K562 (cell line): ENCODE results near the gene CLNK. TPM values are rescaled to one million over a fixed set of nuclear protein-coding genes. Genes with fewer than 3 reads are reported as not detected.
A peak's percentile ranks its signal among the peaks of the same experiment; 100 is the strongest.

Experiments used
- E2F3 ChIP-seq: fragments of 250-450 bp; sonication (Bioruptor Pico); IDR thresholded peaks from 2 replicates; pipeline ENCODE4 v1.4.0; 2020; ENCODE audit warnings: mild to moderate bottlenecking
- HES1 ChIP-seq: fragments of 450-650 bp; IDR thresholded peaks from 2 replicates; pipeline ENCODE4 v1.6.1; 2016; ENCODE audit warnings: low read depth, mild to moderate bottlenecking, moderate library complexity
- HNRNPLL ChIP-seq: fragments of 200-400 bp; formaldehyde crosslinking; IDR thresholded peaks from 2 replicates; pipeline ENCODE4 v1.6.1; 2017; ENCODE audit warnings: low read length, low read depth, mild to moderate bottlenecking; ENCODE audit not compliant: poor library complexity, severe bottlenecking
- MBD1 ChIP-seq: fragments of 250-450 bp; sonication (Bioruptor Pico); IDR thresholded peaks from 2 replicates; pipeline ENCODE4 v1.8.0; 2022; ENCODE audit warnings: inconsistent platforms
- MECOM ChIP-seq: fragments of 250-450 bp; sonication (Bioruptor Pico); IDR thresholded peaks from 2 replicates; pipeline ENCODE4 v1.8.0; 2022; ENCODE audit warnings: inconsistent platforms
- NELFE ChIP-seq: IDR thresholded peaks from 2 replicates; pipeline ENCODE4 v1.6.1; 2011; ENCODE audit warnings: mild to moderate bottlenecking; ENCODE audit not compliant: insufficient read depth, insufficient read length
- NR2C2 ChIP-seq, 2 experiments: fragments of 200-800 bp in 1 of 2; sonication (Bioruptor generic) in 1 of 2; sonication (generic) in 1 of 2; formaldehyde crosslinking in 1 of 2; IDR thresholded peaks; 2 replicates each; pipeline versions ENCODE4 v1.6.1 to v1.8.0; 2016 to 2022; ENCODE audit warnings: mild to moderate bottlenecking in 1 of 2, missing compliant biosample characterization in 1 of 2, missing genetic modification characterization in 1 of 2, missing genetic modification reagents in 1 of 2
- RNF219 ChIP-seq: fragments of 250-450 bp; sonication (Bioruptor Pico); IDR thresholded peaks from 2 replicates; pipeline ENCODE4 v1.5.0; 2022; ENCODE audit warnings: mild to moderate bottlenecking
- SNRNP70 ChIP-seq: fragments of 200-400 bp; formaldehyde crosslinking; optimal IDR thresholded peaks from 2 replicates; pipeline ENCODE3; 2017; ENCODE audit warnings: low read depth, low read length
- SOX6 ChIP-seq: fragments of 450-650 bp; IDR thresholded peaks from 2 replicates; pipeline ENCODE4 v1.6.1; 2014; ENCODE audit warnings: mild to moderate bottlenecking
- SRSF7 ChIP-seq: fragments of 200-400 bp; formaldehyde crosslinking; optimal IDR thresholded peaks from 2 replicates; pipeline ENCODE3; 2017; ENCODE audit warnings: mild to moderate bottlenecking, low read depth, low read length
- STAG1 ChIP-seq: sonication (generic); formaldehyde crosslinking; IDR thresholded peaks from 2 replicates; pipeline ENCODE4 v1.5.0; 2020; ENCODE audit warnings: missing genetic modification reagents, borderline replicate concordance
- YY1 ChIP-seq, 3 experiments: IDR thresholded peaks; 2 replicates each; pipeline ENCODE4 v1.6.1; 2011; ENCODE audit warnings: low read length in 2 of 3, mild to moderate bottlenecking in 2 of 3, moderate library complexity in 2 of 3, borderline replicate concordance in 1 of 3, control low read depth in 1 of 3, low read depth in 1 of 3; ENCODE audit not compliant: insufficient read depth in 3 of 3, insufficient replicate concordance in 2 of 3, control insufficient read depth in 1 of 3, insufficient read length in 1 of 3; ENCODE audit errors: extremely low read depth in 1 of 3
- ZBTB7A ChIP-seq: IDR thresholded peaks from 2 replicates; pipeline ENCODE4 v1.6.1; 2011; ENCODE audit warnings: low read depth, mild to moderate bottlenecking, low read length, moderate library complexity, borderline replicate concordance; ENCODE audit not compliant: control insufficient read depth
- ZFX ChIP-seq: sonication (generic); formaldehyde crosslinking; IDR thresholded peaks from 2 replicates; pipeline ENCODE4 v1.8.0; 2022; ENCODE audit warnings: mild to moderate bottlenecking, missing genetic modification reagents, moderate library complexity
- ZNF589 ChIP-seq: fragments of 200-800 bp; sonication (Bioruptor generic); IDR thresholded peaks from 2 replicates; pipeline ENCODE4 v1.6.1; 2016; ENCODE audit warnings: low read depth, missing genetic modification characterization, missing compliant biosample characterization
- polyA plus RNA-seq, 8 experiments: library from polyadenylated mRNA; depleted of rRNA in 4 of 8; stranded (reverse) in 5 of 8; unstranded in 3 of 8; fragments of >200 nt; fragmentation: Nextera tagmentation in 2 of 8; fragmentation: Illumina TruSeq in 1 of 8; extraction: Ambion mirVana in 2 of 8; extraction: Trizol in 1 of 8; gene quantifications; 2 replicates each; pipeline versions ENCODE4 v1.2.1 to v1.2.3, GENCODE V29; 2011 to 2014; ENCODE audit warnings: inconsistent platforms in 1 of 8, missing spikeins in 1 of 8
- total RNA-seq, 7 experiments: library from RNA; depleted of rRNA in 6 of 7; stranded (reverse); fragments of >200 nt in 6 of 7; fragmentation: Illumina TruSeq in 2 of 7; extraction: Trizol in 2 of 7; gene quantifications; 2 replicates each; pipeline versions ENCODE4 v1.2.1 to v1.2.3, GENCODE V29; 2011 to 2021; ENCODE audit warnings: low replicate concordance in 1 of 7
- TF ChIP-seq, protein P1 (sequence below): sonication (generic); formaldehyde crosslinking; IDR thresholded peaks from 2 replicates; pipeline ENCODE4 v1.4.0; 2020; ENCODE audit warnings: mild to moderate bottlenecking, missing genetic modification reagents
- TF ChIP-seq, protein P2 (sequence below): sonication (generic); formaldehyde crosslinking; IDR thresholded peaks from 2 replicates; pipeline ENCODE4 v1.8.0; 2022; ENCODE audit warnings: mild to moderate bottlenecking, missing genetic modification reagents, borderline replicate concordance

The CLNK gene
- total and polyA plus RNA-seq, 9 of the 15 experiments (the other 6 are each of a cell fraction or from before 2014, with no cell fraction given) = not detected

GRCh38 chr4:10459305-10459704, 225.3 kb downstream of the CLNK start (continued):
- TF ChIP-seq, protein P1, sequence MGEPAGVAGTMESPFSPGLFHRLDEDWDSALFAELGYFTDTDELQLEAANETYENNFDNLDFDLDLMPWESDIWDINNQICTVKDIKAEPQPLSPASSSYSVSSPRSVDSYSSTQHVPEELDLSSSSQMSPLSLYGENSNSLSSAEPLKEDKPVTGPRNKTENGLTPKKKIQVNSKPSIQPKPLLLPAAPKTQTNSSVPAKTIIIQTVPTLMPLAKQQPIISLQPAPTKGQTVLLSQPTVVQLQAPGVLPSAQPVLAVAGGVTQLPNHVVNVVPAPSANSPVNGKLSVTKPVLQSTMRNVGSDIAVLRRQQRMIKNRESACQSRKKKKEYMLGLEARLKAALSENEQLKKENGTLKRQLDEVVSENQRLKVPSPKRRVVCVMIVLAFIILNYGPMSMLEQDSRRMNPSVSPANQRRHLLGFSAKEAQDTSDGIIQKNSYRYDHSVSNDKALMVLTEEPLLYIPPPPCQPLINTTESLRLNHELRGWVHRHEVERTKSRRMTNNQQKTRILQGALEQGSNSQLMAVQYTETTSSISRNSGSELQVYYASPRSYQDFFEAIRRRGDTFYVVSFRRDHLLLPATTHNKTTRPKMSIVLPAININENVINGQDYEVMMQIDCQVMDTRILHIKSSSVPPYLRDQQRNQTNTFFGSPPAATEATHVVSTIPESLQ = no peak
- TF ChIP-seq NR2C2 (CRISPR knock-in tag; IDR thresholded peaks at IDR 0.05) (no peak), NR2C2 (tag; IDR thresholded peaks at IDR 0.05) (no peak), HES1 (0 out of 2 replicates have a peak, but pooled peaks have one; percentile 27), SOX6 (0 out of 2 replicates have a peak, but pooled peaks have one; percentile 34), YY1 (IDR thresholded peaks at IDR 0.05; ENCODE audit: borderline replicate concordance in 1 of 3, control insufficient read depth in 1 of 3, extremely low read depth in 1 of 3, insufficient read depth in 3 of 3, insufficient read length in 1 of 3, insufficient replicate concordance in 2 of 3, low read depth in 1 of 3, low read length in 2 of 3) (no peak), E2F3 (CRISPR knock-in tag) (no peak), NELFE (no peak), ZNF589 (CRISPR knock-in tag) (no peak), RNF219 (CRISPR knock-in tag) (no peak), MBD1 (no peak), ZFX (CRISPR knock-in tag) (no peak), MECOM (CRISPR knock-in tag) (0 out of 2 replicates have a peak, but pooled peaks have one; percentile 7), SNRNP70 (no peak), ZBTB7A (no peak), STAG1 (CRISPR knock-in tag) (no peak), SRSF7 (no peak), HNRNPLL (no peak)
- TF ChIP-seq, protein P2, sequence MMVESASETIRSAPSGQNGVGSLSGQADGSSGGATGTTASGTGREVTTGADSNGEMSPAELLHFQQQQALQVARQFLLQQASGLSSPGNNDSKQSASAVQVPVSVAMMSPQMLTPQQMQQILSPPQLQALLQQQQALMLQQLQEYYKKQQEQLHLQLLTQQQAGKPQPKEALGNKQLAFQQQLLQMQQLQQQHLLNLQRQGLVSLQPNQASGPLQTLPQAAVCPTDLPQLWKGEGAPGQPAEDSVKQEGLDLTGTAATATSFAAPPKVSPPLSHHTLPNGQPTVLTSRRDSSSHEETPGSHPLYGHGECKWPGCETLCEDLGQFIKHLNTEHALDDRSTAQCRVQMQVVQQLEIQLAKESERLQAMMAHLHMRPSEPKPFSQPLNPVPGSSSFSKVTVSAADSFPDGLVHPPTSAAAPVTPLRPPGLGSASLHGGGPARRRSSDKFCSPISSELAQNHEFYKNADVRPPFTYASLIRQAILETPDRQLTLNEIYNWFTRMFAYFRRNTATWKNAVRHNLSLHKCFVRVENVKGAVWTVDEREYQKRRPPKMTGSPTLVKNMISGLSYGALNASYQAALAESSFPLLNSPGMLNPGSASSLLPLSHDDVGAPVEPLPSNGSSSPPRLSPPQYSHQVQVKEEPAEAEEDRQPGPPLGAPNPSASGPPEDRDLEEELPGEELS (CRISPR knock-in tag) = no peak
